DND-41 (cell line): ENCODE results near the gene CFAP92.

Source experiments
- CTCF ChIP-seq: IDR thresholded peaks from 2 replicates; pipeline ENCODE4 v1.5.1; 2012; ENCODE audit warnings: borderline replicate concordance, low read length, moderate library complexity, mild to moderate bottlenecking; ENCODE audit not compliant: poor library complexity, severe bottlenecking; ENCODE audit errors: extremely low read depth
- EZH2 ChIP-seq: IDR thresholded peaks from 3 replicates; pipeline ENCODE4 v1.6.1; 2012; ENCODE audit warnings: borderline replicate concordance, low read depth, mild to moderate bottlenecking, moderate library complexity, low read length, inconsistent platforms; ENCODE audit not compliant: severe bottlenecking

GRCh38 chr3:128933213-128933921 is 60.5 kb downstream of the CFAP92 start:
- TF ChIP-seq CTCF (no peak), EZH2 (no peak)
